Endothelial cell of umbilical vein (primary cell): ENCODE data around the gene IL1R2. TPM values are rescaled to one million over a fixed set of nuclear protein-coding genes. Genes with fewer than 3 reads are reported as not detected.

Experiments
- BruUV-seq: library from RNA; stranded (reverse); fragments of 400-500 nt; replicated peaks from 2 replicates; lab custom pipeline; 2021; lab: Mats Ljungman, UMichigan
- CTCF ChIA-PET: fragments of 300-600, 350-600 bp; sonication (Branson Sonifier 250); formaldehyde crosslinking; loops from one replicate; lab custom pipeline; 2021; ENCODE audit warnings: antibody characterized with exemption, inconsistent platforms; lab: Charles Lee
- POLR2A ChIA-PET: fragments of 300-600, 350-600 bp; sonication (Branson Sonifier 250); formaldehyde crosslinking; loops from one replicate; lab custom pipeline; 2021; ENCODE audit warnings: antibody characterized with exemption, inconsistent platforms; lab: Charles Lee
- DNase-seq: peaks from one replicate; pipeline ENCODE4 v3.0.0-alpha.2; 2011; ENCODE audit warnings: low read depth, low spot score
- FAIRE-seq: peaks from 2 replicates; lab custom pipeline; 2011; peaks lifted over from hg19 to GRCh38; lab: Jason Lieb, UNC
- H2AFZ ChIP-seq: 2 replicates; pipeline ENCODE4 v1.6.0; 2012; ENCODE audit warnings: low read depth, low read length, control low read depth, inconsistent platforms
- H3K27ac ChIP-seq: 2 replicates; pipeline ENCODE4 v1.5.1; 2011; ENCODE audit warnings: low read depth, mild to moderate bottlenecking, control low read depth, low read length, moderate library complexity; ENCODE audit not compliant: insufficient read depth
- H3K27me3 ChIP-seq, 2 experiments: 2 replicates each; pipeline versions ENCODE4 v1.6.0 to v1.6.1; 2011; ENCODE audit warnings: low read length in 2 of 2, mixed read lengths in 1 of 2; ENCODE audit not compliant: control insufficient read depth in 2 of 2, insufficient read depth in 2 of 2
- H3K36me3 ChIP-seq, 2 experiments: 2 replicates in 1 of 2; 3 replicates in 1 of 2; pipeline ENCODE4 v1.5.1; 2011; ENCODE audit warnings: low read length in 2 of 2, mild to moderate bottlenecking in 1 of 2, moderate library complexity in 1 of 2; ENCODE audit not compliant: control insufficient read depth in 2 of 2, insufficient read depth in 2 of 2; ENCODE audit errors: extremely low read depth in 1 of 2
- H3K4me1 ChIP-seq: 3 replicates; pipeline ENCODE4 v1.5.1; 2011; ENCODE audit warnings: mild to moderate bottlenecking, low read length; ENCODE audit not compliant: control insufficient read depth, insufficient read depth; ENCODE audit errors: extremely low read depth
- H3K4me2 ChIP-seq: 2 replicates; pipeline ENCODE4 v1.6.1; 2011; ENCODE audit warnings: low read length, control low read depth, mixed read lengths; ENCODE audit not compliant: insufficient read depth
- H3K4me3 ChIP-seq, 3 experiments: fragments of 200-600 bp in 1 of 3; sonication (generic), shearing (Covaris generic) in 1 of 3; replicated peaks in 1 of 3; 2 replicates each; pipeline ENCODE4 v1.5.1; 2011 to 2016; ENCODE audit warnings: control low read depth in 3 of 3, low read length in 3 of 3, mild to moderate bottlenecking in 2 of 3, inconsistent platforms in 1 of 3, low read depth in 1 of 3, moderate library complexity in 1 of 3; ENCODE audit not compliant: insufficient read depth in 1 of 3
- H3K79me2 ChIP-seq: 2 replicates; pipeline ENCODE4 v1.6.0; 2012; ENCODE audit warnings: low read length, inconsistent platforms; ENCODE audit not compliant: control insufficient read depth, insufficient read depth
- H3K9ac ChIP-seq: replicated peaks from 2 replicates; pipeline ENCODE3; 2011; ENCODE audit warnings: low read length, control low read depth; ENCODE audit not compliant: insufficient read depth; ENCODE audit errors: extremely low read depth
- H3K9me1 ChIP-seq: replicated peaks from 3 replicates; pipeline ENCODE4 v1.6.0; 2011; ENCODE audit warnings: mild to moderate bottlenecking, low read length; ENCODE audit not compliant: control insufficient read depth, insufficient read depth; ENCODE audit errors: extremely low read depth
- H3K9me3 ChIP-seq: replicated peaks from 2 replicates; pipeline ENCODE4 v1.5.1; 2012; ENCODE audit warnings: low read length, inconsistent platforms; ENCODE audit not compliant: control insufficient read depth, insufficient read depth
- H4K20me1 ChIP-seq: replicated peaks from 2 replicates; pipeline ENCODE3; 2011; ENCODE audit warnings: mild to moderate bottlenecking, low read length; ENCODE audit not compliant: control insufficient read depth, insufficient read depth; ENCODE audit errors: extremely low read depth
- CTCF ChIP-seq, 2 donors: IDR thresholded peaks; 1 replicate in 1 of 2; 2 replicates in 1 of 2; pipeline ENCODE4 v1.5.1; 2011; ENCODE audit warnings: low read length in 2 of 2, mild to moderate bottlenecking in 2 of 2, moderate library complexity in 2 of 2, control low read depth in 1 of 2, inconsistent platforms in 1 of 2, low read depth in 1 of 2; ENCODE audit not compliant: insufficient read depth in 1 of 2; ENCODE audit errors: extremely low read depth in 1 of 2
- EZH2 ChIP-seq: IDR thresholded peaks from 2 replicates; pipeline ENCODE4 v1.6.1; 2012; ENCODE audit warnings: borderline replicate concordance, low read depth, mild to moderate bottlenecking, moderate library complexity, low read length, inconsistent platforms; ENCODE audit not compliant: severe bottlenecking
- FOS ChIP-seq: IDR thresholded peaks from 2 replicates; pipeline ENCODE4 v1.6.1; 2011; ENCODE audit warnings: mild to moderate bottlenecking, low read length, moderate library complexity, borderline replicate concordance; ENCODE audit not compliant: insufficient read depth
- GATA2 ChIP-seq: IDR thresholded peaks from 2 replicates; pipeline ENCODE4 v1.7.0; 2011; ENCODE audit warnings: low read depth, mild to moderate bottlenecking, moderate library complexity, mixed read lengths, low read length; ENCODE audit not compliant: insufficient read length, insufficient read depth
- JUN ChIP-seq: IDR thresholded peaks from 2 replicates; pipeline ENCODE4 v1.6.1; 2011; ENCODE audit warnings: borderline replicate concordance, low read depth; ENCODE audit not compliant: insufficient read length, insufficient read depth
- MAX ChIP-seq: IDR thresholded peaks from 2 replicates; pipeline ENCODE4 v1.6.1; 2011; ENCODE audit not compliant: insufficient read depth, insufficient read length
- MYC ChIP-seq: IDR thresholded peaks from one replicate; pipeline ENCODE4 v1.6.1; 2011; ENCODE audit warnings: mild to moderate bottlenecking, low read depth, low read length
- POLR2A ChIP-seq: IDR thresholded peaks from 2 replicates; pipeline ENCODE4 v1.6.1; 2012; ENCODE audit warnings: low read depth, mild to moderate bottlenecking, control low read depth, low read length
- POLR2AphosphoS5 ChIP-seq: IDR thresholded peaks from 2 replicates; pipeline ENCODE4 v1.6.1; 2012; ENCODE audit warnings: low read depth, mild to moderate bottlenecking, control low read depth, low read length, moderate library complexity; ENCODE audit not compliant: insufficient read depth
- dilution Hi-C: fragments of 300-500 bp; cut with MboI; formaldehyde crosslinking; loops from one replicate; pipeline ENCODE4 v1.15.0; 2019; ENCODE audit warnings: low sequenced_read_pairs; ENCODE audit not compliant: extremely low pct_ligation_motif_present
- intact Hi-C: fragments of 100-400 bp; cut with micrococcal nuclease; formaldehyde crosslinking; loops from one replicate; pipeline ENCODE4 v1.10.0; 2022
- polyA plus RNA-seq, 4 experiments: library from polyadenylated mRNA; depleted of rRNA in 3 of 4; stranded (reverse) in 3 of 4; unstranded in 1 of 4; fragments of >200 nt; gene quantifications; 2 replicates each; pipeline versions ENCODE4 v1.2.1 to v1.2.3, GENCODE V29; 2011 to 2012; ENCODE audit warnings: missing spikeins in 1 of 4
- total RNA-seq: library from RNA; stranded (reverse); gene quantifications from 2 replicates; pipeline ENCODE4 v1.2.3, GENCODE V29; 2021

The IL1R2 gene
- total and polyA plus RNA-seq, 2 donors (not counting 3 experiments of a cell fraction or from before 2014, with no cell fraction given) = not detected

DNA sequence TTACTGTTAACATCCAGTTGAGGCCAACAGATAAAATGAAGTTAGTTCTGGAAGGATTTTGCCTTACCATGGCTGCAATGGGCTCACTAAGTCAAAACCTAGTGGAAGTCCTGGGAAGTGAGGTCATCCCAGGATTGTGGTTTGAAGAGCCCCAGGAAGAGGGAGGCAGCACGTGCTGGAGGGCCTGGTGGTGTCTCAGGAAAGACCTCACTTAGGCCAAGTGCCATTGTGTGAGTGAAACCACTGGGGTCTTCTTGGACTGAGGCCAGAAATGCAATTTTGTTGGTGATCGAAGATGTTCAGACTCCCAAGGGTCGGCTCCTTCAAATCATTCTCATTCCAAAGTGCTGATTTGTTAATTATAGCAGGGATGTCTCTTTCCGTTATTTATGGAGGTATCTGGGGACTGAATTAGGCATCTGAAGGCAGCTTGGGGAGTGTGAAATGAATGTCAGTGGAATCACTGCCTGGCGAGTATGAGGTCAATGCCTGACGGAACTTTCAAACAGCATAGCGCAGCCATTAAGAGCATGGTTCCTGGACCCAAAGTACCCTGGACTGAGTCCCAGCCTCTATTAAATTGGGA lies 60.0 kb downstream of the IL1R2 start:
- ChIA-PET CTCF (interaction anchor here (0.8 to 1.7 kb wide), 6 partner anchors 12 to 189 kb away, joined by 3 to 8 read pairs (median 6); no protein-coding TSS in a partner anchor), POLR2A (no interaction called here)
- intact Hi-C loops (no loop called here), dilution Hi-C loops (no loop called here)
- no peak overlapping the region for H3K27ac ChIP-seq
- H3K27me3 ChIP-seq = no peaks in the 10 kb centered on the region
- H3K9me3 ChIP-seq = no peaks in the 10 kb centered on the region
- H3K4me3 ChIP-seq = no peak overlapping the region
- no TSS peak for BruUV-seq
- DNase-seq (no peak), FAIRE-seq (no peak)
- TF ChIP-seq EZH2 (no peak), POLR2A (no peak), JUN (no peak), MYC (no peak), GATA2 (no peak), CTCF (IDR thresholded peaks at IDR 0.05; ENCODE audit: extremely low read depth in 1 of 2, insufficient read depth in 1 of 2, low read depth in 1 of 2, low read length in 2 of 2) (no peak), POLR2AphosphoS5 (no peak), MAX (no peak), FOS (no peak)
- no peaks in the 10 kb centered on the region for H4K20me1 ChIP-seq
- no peak overlapping the region for H3K4me2 ChIP-seq
- no peaks in the 10 kb centered on the region for H3K9me1 ChIP-seq
- H2AFZ ChIP-seq = no peak overlapping the region
- H3K36me3 ChIP-seq = no peaks in the 10 kb centered on the region
- no peak overlapping the region for H3K9ac ChIP-seq
- peaks cover 15% of the 10 kb centered on the region for H3K4me1 ChIP-seq
- H3K79me2 ChIP-seq = no peaks in the 10 kb centered on the region
